Natural killer cell (primary cell): ENCODE data around the gene USP9Y. TPM values are rescaled to one million over a fixed set of nuclear protein-coding genes. Genes with fewer than 3 reads are reported as not detected.

ENCODE experiments used
- ATAC-seq, 3 donors: fragments of 150-1000 bp in 2 of 3; fragments of 200-7000 bp in 1 of 3; cut with Tn5 transposase; 1 replicate in 1 of 3; 2 replicates in 2 of 3; pipeline ENCODE4 v1.10.0; 2021; ENCODE audit warnings: mild to moderate bottlenecking in 2 of 3, moderate library complexity in 2 of 3
- DNase-seq, 2 donors: peaks; one replicate each; pipeline versions ENCODE4 v3.0.0 to v3.0.0-alpha.2; 2013 to 2021; ENCODE audit warnings: mixed read lengths in 1 of 2
- H3K27ac ChIP-seq: one replicate; pipeline ENCODE4 v1.5.1; 2013; ENCODE audit warnings: mild to moderate bottlenecking, low read length
- H3K27me3 ChIP-seq: one replicate; pipeline ENCODE4 v1.6.1; 2013; ENCODE audit warnings: low read length; ENCODE audit not compliant: control insufficient read depth, insufficient read depth
- H3K36me3 ChIP-seq: one replicate; pipeline ENCODE4 v1.6.1; 2013; ENCODE audit warnings: low read length; ENCODE audit not compliant: control insufficient read depth, insufficient read depth
- H3K4me1 ChIP-seq: one replicate; pipeline ENCODE4 v1.6.1; 2013; ENCODE audit warnings: low read length; ENCODE audit not compliant: control insufficient read depth, insufficient read depth
- H3K4me3 ChIP-seq: one replicate; pipeline ENCODE4 v1.5.1; 2013; ENCODE audit warnings: low read length
- H3K9me3 ChIP-seq: one replicate; pipeline ENCODE4 v1.6.1; 2013; ENCODE audit warnings: low read length; ENCODE audit not compliant: control insufficient read depth, insufficient read depth
- H3K27ac Mint-ChIP-seq, 2 donors: one replicate each; pipeline ENCODE4 v1.8.0; 2022; ENCODE audit warnings: mild to moderate bottlenecking in 2 of 2, mixed read lengths in 2 of 2, moderate library complexity in 1 of 2
- H3K27me3 Mint-ChIP-seq, 2 donors: one replicate each; pipeline ENCODE4 v1.8.0; 2022; ENCODE audit warnings: low read depth in 2 of 2, mixed read lengths in 2 of 2
- H3K36me3 Mint-ChIP-seq: one replicate; pipeline ENCODE4 v1.8.0; 2022; ENCODE audit warnings: mixed read lengths
- H3K4me1 Mint-ChIP-seq, 2 donors: one replicate each; pipeline ENCODE4 v1.8.0; 2022; ENCODE audit warnings: mixed read lengths in 2 of 2
- H3K4me3 Mint-ChIP-seq: one replicate; pipeline ENCODE4 v1.8.0; 2022; ENCODE audit warnings: mild to moderate bottlenecking, moderate library complexity, mixed read lengths
- H3K9me3 Mint-ChIP-seq, 2 donors: one replicate each; pipeline ENCODE4 v1.8.0; 2022; ENCODE audit warnings: mixed read lengths in 2 of 2
- CTCF ChIP-seq: fragments of 200-600 bp; IDR thresholded peaks from one replicate; pipeline ENCODE4 v1.8.0; 2022; ENCODE audit warnings: antibody characterized with exemption
- WGBS: methylation state at CpG from one replicate; pipeline ENCODE4 v1.1.7; 2013; ENCODE audit warnings: missing lambda C conversion rate; ENCODE audit not compliant: insufficient coverage; 5-methylcytosine and 5-hydroxymethylcytosine counted together
- intact Hi-C: fragments of 100-400 bp; cut with micrococcal nuclease; formaldehyde crosslinking; loops from one replicate; pipeline ENCODE4 v1.14.2; 2022
- total RNA-seq, 4 donors: library from RNA; stranded (reverse); fragments of 120-200 nt in 1 of 4; gene quantifications; one replicate each; pipeline versions ENCODE4 v1.2.3 to v1.2.4, GENCODE V29; 2013 to 2022

The USP9Y gene
- total RNA-seq, 3 donors from 2014 or later (not counting 1 experiment from before 2014, with no cell fraction given): 32.5 to 38.2 TPM; not detected in 1

- TF ChIP-seq CTCF: no peak
- peaks cover 8% of the 10 kb centered on the region for H3K36me3 ChIP-seq
These were observed 93.0 kb downstream of the USP9Y start for GRCh38 chrY:12793999-12794398.

GRCh38 chrY:12808046-12808445 is 107.0 kb downstream of the USP9Y start:
- Histone ChIP-seq H3K27ac (no peak overlapping the region), H3K4me1 (no peaks in the 10 kb centered on the region), H3K27me3 (no peaks in the 10 kb centered on the region), H3K9me3 (no peaks in the 10 kb centered on the region), H3K4me3 (no peak overlapping the region), H3K36me3 (peaks cover 2% of the 10 kb centered on the region)
- no peak for ATAC-seq
- no peak overlapping the region for H3K27ac Mint-ChIP-seq
- H3K27me3 Mint-ChIP-seq: no peaks in the 10 kb centered on the region
- peaks cover 0 to 5% of the 10 kb centered on the region in 2 donors for H3K4me1 Mint-ChIP-seq
- no peak for DNase-seq
- no peaks in the 10 kb centered on the region for H3K36me3 Mint-ChIP-seq
- WGBS: no CpG with 5 or more reads among the region's 1 CpG
- TF ChIP-seq CTCF: no peak
- H3K9me3 Mint-ChIP-seq: no peaks in the 10 kb centered on the region
- intact Hi-C loops: no loop called here
- H3K4me3 Mint-ChIP-seq: no peak overlapping the region

More at GRCh38 chrY:12793999-12794398, 93.0 kb downstream of the USP9Y start:
- H3K27ac Mint-ChIP-seq: peak overlapping the region in 1 of 2 donors; percentile 14
- intact Hi-C loops: no loop called here
- H3K36me3 Mint-ChIP-seq: no peaks in the 10 kb centered on the region
- H3K4me1 ChIP-seq: no peaks in the 10 kb centered on the region
- H3K27me3 Mint-ChIP-seq: no peaks in the 10 kb centered on the region
- H3K27me3 ChIP-seq: no peaks in the 10 kb centered on the region
- no peak overlapping the region for H3K4me3 ChIP-seq
- H3K9me3 ChIP-seq: no peaks in the 10 kb centered on the region
- DNase-seq (no peak), ATAC-seq (no peak)
- no CpG with 5 or more reads among the region's 1 CpG for WGBS
- H3K27ac ChIP-seq: no peak overlapping the region
- no peak overlapping the region for H3K4me3 Mint-ChIP-seq
- H3K9me3 Mint-ChIP-seq: no peaks in the 10 kb centered on the region
- H3K4me1 Mint-ChIP-seq: no peaks in the 10 kb centered on the region

- H3K36me3 Mint-ChIP-seq: no peaks in the 10 kb centered on the region
- TF ChIP-seq CTCF: no peak
- Histone ChIP-seq H3K4me3 (no peak overlapping the region), H3K36me3 (peaks cover 2% of the 10 kb centered on the region), H3K4me1 (no peaks in the 10 kb centered on the region), H3K27me3 (no peaks in the 10 kb centered on the region), H3K9me3 (no peaks in the 10 kb centered on the region), H3K27ac (no peak overlapping the region)
- intact Hi-C loops: no loop called here
- no peak for ATAC-seq
- no peaks in the 10 kb centered on the region for H3K27me3 Mint-ChIP-seq
- peak in 1 of 2 donors; percentile 6 for DNase-seq
- H3K27ac Mint-ChIP-seq: no peak overlapping the region
- WGBS: 100% methylated on average over 1 of the region's 3 CpGs
- no peak overlapping the region for H3K4me3 Mint-ChIP-seq
- H3K9me3 Mint-ChIP-seq: no peaks in the 10 kb centered on the region
- peaks cover 0 to 5% of the 10 kb centered on the region in 2 donors for H3K4me1 Mint-ChIP-seq
These were observed 108.0 kb downstream of the USP9Y start for GRCh38 chrY:12809034-12809433.

GRCh38 chrY:12823408-12823807 is 122.4 kb downstream of the USP9Y start:
- H3K4me3 Mint-ChIP-seq: no peak overlapping the region
- Histone ChIP-seq H3K4me3 (no peak overlapping the region), H3K36me3 (peaks cover 3% of the 10 kb centered on the region), H3K27ac (no peak overlapping the region), H3K27me3 (no peaks in the 10 kb centered on the region), H3K4me1 (no peaks in the 10 kb centered on the region), H3K9me3 (no peaks in the 10 kb centered on the region)
- H3K27me3 Mint-ChIP-seq: no peaks in the 10 kb centered on the region
- H3K27ac Mint-ChIP-seq: no peak overlapping the region
- no peaks in the 10 kb centered on the region for H3K4me1 Mint-ChIP-seq
- no peak for ATAC-seq
- WGBS: no CpG with 5 or more reads among the region's 1 CpG
- intact Hi-C loops: no loop called here
- TF ChIP-seq CTCF: no peak
- H3K36me3 Mint-ChIP-seq: no peaks in the 10 kb centered on the region
- no peaks in the 10 kb centered on the region for H3K9me3 Mint-ChIP-seq
- DNase-seq: no peak
